HG03378 (cell line): ENCODE measurements around the gene TMEM95.

Experiments
- ATAC-seq: cut with Tn5 transposase; IDR thresholded peaks from one replicate; pipeline ENCODE4 v1.9.1; 2021; ENCODE audit warnings: mild to moderate bottlenecking, moderate library complexity; ENCODE audit not compliant: unreplicated experiment

TMEM95 gene

GRCh38 chr17:7403977-7404736 lies 49.2 kb downstream of the TMEM95 start, which contains the start of gene TMEM256:
TMEM256 (minus strand) TSS chr17:7404097; CDS start chr17:7404084, 13 bp downstream.
- peak; percentile 77 for ATAC-seq

- ATAC-seq = no peak
Measured at GRCh38 chr17:7404737-7405349, 49.9 kb downstream of the TMEM95 start.

- no peak for ATAC-seq
Measured at GRCh38 chr17:7405350-7406234, 50.6 kb downstream of the TMEM95 start.

GRCh38 chr17:7406235-7406825 lies 51.4 kb downstream of the TMEM95 start:
- ATAC-seq = no peak
